Midbrain (tissue), 1 donor: ENCODE measurements around the gene SCAPER.

ENCODE experiments used
- DNase-seq: peaks from one replicate; lab custom pipeline; 2025; lab: John Stamatoyannopoulos, UW

The SCAPER gene

DNA sequence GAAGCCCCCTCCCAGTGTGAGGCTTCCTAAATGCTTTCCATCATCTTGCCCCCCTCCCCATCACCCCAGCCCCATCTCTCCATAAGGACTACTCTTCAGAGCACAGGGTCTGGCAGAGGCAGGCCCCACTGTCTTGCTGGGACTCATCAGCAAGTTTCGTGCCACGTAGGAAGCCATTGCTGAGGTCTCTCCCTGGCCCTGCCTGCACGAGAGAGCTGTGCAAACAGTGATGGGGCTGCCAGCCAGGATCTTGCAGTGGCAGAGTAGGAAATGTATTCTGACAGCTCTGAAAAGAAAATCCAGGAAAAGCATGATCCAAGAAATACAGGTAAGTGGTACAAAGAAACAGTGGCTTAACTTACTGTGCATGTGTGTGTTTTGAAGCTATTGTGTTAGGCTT lies 546.0 kb downstream of the SCAPER start:
- no peak for DNase-seq

DNA sequence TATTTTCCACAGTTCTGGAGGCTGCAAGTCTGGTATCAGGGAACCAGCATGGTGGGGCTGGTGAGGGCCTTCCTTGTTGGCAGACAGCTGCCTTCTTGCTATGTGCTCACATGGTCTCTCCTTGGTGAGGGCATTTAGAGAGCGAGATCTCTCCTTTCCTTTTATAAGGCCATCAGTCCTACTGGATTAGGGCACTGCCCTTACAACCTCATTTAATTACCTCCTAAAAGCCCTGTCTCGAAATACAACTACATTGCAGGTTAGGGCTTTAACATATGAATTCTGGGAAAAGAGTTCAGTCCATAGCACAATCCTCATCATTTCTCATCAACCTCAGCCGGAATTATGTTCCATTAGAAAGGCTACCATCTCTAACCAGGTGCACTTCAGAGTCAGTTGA lies 546.7 kb downstream of the SCAPER start:
- DNase-seq, result no peak

DNA sequence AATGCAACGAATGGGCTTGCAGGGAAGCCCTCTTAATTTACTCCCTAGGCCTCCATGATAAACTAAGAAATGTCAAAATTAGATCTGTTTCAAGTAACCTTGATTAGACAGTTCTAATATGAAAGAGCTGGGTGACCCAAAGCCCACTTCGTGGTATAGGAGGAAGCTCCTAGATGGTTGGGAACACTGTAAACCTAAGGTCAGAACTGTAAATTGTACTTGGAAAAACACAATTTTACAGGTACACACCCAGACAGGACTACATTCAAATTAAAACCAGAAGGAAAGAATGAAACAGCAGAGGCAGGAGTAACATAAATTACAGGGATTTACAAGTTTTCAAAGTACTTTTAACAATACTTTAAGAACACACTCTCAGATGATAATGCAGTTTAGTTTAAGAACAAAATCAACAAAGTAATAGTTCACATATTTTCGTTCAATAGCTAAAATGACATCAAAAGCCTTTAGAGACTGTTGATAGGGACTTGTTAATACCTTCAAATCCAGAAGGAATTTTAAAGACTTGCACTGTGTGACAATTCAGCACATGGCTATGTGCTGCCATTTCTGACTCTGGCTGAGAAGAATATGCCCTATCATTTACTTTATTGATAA lies 550.2 kb downstream of the SCAPER start:
- DNase-seq, result no peak

DNA sequence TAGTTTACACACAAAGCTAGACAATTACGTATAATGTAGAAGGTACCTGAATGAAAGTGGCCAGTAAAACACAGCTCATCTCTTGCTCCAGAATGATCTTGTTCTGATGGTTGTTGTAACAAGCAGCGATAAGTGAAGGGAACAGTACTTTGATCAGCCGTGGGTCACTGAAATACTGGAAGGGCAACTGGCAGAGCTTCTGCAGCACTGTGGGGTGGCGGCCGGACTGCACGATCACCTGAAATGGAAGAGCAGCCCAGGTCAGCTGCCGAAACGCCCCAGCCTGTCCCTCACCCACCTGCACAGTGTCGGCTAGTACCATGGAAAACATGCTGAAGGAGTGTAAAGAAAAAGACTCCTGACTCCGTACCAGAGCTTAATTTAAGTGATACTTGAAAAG lies 551.2 kb downstream of the SCAPER start:
- no peak for DNase-seq

DNA sequence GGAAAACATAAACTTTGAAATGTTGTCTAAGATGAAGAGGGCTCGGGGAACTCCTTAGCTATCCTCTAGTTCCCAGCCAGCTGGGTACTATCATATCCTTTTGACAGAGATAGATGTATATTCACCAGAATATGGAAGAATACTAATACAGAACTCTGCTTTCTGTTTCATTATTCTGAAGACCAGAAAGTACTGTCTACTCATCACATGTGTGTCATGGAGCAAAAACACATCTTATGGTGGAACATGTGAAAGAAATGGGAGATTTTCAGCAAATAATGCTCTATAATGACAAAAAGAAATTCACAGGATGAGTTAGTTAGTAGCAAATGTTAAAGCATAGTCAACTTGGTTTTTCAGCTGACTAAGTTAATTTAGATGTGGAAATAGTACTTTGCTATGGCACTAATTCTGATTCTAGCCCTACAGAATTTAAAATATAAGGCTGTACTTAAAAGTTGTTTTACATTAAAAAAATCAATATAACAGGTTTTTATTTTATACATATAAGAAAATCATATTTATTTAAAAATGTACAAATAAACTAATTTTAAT lies 552.0 kb downstream of the SCAPER start:
- no peak for DNase-seq

DNA sequence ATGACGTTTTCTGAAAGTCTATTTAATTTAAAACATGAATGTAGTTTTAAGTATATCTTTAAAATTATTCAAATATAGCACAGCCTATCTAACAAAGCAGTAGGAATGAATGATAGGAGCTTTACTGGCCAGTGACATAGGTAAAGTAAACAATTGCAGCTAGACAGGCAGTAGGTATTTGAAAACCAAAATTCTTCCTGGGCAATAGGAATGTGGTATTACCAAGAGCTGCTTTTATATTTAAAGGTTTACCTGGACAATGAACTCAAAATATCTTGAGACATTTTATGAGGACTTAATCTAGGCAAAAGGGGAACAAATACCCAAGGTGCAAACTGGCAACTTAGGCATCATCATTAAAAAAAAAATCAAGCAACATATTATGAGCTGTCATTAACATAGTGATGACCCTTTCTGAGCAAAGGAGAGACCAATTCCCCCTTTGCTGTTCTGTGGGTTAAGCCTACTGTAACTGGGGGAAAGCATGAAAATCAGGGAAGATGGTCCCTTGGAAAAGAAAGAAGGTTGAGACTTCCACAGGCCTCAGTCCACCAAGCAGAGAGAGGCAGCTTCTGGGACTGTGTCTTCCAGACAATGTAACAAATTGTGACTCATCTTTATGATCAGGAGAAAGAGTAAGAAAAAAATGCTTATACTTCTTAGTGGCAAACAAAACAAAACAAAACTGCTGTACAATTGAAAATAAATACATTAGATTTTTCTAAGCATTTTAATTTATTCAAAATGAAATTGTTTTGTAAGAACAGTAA lies 555.7 kb downstream of the SCAPER start:
- no peak for DNase-seq

DNA sequence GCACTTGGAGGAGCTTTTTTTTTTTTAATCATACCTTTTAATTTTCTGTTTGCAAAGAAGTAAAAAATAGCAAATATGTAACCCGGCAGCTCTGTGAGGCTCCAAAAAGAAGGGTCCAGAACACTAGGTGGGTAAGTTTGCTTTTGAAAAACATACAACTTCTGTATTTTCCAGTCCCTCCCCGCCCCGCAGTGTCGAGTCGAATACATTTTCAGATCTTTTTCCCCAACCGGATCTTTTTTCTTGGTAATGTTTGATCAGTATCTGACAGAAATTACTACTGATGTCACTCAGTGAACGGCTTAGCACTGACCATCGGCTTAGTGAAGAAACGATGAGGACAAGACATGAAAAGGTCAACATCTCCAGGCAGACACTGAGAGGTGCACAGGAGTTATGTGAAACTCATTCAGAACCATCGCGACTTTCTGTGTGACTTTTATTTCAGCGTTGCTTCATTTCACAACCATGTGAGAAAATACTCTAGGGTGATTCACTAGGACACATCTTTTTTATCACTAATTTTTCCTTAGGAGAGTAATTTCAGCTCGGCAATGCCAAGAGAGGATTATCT lies 557.6 kb downstream of the SCAPER start:
- DNase-seq, result no peak

DNA sequence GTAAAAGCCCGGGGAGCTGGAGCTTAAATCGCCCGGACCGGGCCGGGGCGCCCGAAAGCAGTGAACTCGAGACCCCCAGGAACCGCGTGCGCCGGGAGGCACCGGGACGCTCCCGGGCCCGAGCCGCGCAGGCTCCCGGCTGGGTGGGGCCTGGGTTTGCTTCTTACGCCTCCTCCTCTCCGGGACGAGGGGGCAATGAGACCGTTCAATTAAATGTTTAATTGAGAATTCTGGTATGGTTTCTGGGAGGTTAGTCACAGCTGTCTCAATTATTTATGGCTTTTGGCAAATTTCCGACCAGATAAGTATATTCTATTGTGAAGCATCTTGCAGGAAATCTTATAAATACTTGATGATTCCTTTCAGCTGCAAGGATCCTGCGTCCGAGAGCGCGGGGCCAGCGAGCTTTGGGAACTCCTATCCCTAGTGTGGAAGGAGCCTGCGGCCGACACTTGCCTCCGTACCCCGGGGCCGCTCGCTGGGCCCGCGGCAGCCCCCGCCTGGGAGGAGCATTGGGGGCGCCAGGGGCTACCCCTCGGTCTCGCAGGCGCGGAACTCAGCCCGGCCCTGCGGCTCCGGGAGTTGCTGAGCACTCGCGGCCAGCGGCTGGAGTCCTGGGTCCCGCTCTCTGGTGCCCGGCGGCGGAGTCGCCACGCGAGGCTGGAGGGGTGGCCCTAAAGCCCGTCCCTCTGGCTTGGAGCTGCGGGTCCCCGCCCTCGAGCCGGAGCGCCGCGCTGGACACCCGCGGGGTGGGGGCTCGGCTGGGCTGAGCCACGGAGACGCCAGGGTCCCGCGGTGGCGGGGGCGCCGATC lies 558.3 kb downstream of the SCAPER start:
- no peak for DNase-seq

DNA sequence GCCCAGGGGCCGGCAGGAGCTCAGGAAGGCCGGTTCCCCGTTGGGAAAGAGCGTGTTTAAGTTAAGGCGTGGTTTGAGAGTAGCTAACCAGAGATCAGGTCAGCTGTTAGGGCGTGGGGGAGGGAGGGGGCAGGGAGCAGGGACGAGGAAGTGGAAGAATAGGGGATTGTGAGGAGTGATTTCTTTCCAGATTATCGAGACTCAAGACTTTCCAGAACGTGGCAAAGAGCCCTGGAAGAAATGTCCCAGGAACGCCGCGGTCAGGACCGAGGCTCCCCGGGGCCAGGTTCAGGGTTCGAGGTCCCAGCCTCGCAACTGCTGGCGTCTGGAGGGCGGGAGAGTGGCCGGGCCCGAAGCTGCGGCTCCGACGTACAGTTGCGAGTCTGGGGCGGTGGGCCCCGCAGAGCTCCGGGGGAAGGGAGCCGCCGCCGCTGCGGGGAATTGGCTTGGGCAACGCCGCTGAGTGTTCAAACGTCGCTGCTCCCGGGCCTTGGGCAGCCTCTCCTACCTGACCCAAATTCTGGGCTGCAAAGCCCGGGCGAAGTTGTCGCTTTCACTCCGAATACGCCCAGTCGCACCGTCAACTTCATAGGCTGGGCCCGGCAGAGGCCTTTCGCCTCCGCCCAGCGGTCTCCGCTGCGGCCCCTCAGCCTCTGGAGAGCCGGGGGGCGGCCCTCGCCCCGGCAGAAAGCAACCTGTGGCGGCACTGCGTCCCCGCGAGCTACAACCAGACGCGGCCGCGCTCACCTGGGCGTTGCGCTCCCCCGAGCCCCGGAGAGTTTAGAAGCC lies 559.1 kb downstream of the SCAPER start:
- no peak for DNase-seq

DNA sequence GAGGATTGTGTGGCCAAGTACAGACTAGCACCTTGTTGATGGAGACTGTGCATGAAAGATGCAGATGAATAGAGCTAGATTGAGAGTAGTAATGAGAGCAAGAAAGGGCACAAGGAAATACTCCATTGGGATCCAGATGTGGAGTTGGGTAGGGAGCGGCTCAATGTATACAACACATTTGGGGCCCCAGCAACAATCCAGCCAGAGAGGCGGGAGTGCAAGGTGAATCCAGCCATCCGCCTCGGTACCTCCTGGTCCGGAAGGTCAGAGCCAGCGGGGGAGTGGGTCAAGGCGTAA lies 559.6 kb downstream of the SCAPER start:
- no peak for DNase-seq

DNA sequence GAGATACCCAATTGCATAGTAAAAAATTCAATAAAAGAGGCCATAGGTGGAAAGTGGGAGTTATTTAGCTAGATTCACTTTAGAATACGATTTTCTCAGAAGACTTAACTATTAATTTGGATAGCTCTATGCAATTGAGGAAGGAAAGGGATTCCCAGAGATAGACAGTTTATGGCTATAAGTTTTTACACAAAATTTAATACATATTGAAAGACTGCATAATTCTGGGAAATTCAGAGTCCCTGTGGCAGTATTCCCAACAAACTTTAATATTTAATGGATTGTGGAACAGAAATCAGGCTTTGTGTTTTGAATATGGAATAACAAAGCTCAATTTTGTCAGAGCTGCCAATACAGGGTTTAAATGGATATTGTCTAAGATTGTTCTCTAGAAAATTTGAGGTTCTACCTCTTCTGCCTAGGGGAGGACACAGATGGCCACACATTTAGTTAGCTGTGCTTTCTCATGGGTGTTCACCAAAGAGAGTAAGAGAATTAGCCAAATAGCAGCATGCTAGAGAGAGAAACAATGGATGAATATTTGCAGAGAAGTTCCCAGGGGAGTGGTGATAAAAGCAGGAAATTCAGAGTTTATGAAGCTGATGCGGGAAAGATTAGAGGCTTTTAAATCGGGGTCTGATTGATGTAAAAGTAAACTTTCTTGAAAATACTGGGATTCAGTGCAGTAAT lies 560.1 kb downstream of the SCAPER start:
- DNase-seq, result no peak

DNA sequence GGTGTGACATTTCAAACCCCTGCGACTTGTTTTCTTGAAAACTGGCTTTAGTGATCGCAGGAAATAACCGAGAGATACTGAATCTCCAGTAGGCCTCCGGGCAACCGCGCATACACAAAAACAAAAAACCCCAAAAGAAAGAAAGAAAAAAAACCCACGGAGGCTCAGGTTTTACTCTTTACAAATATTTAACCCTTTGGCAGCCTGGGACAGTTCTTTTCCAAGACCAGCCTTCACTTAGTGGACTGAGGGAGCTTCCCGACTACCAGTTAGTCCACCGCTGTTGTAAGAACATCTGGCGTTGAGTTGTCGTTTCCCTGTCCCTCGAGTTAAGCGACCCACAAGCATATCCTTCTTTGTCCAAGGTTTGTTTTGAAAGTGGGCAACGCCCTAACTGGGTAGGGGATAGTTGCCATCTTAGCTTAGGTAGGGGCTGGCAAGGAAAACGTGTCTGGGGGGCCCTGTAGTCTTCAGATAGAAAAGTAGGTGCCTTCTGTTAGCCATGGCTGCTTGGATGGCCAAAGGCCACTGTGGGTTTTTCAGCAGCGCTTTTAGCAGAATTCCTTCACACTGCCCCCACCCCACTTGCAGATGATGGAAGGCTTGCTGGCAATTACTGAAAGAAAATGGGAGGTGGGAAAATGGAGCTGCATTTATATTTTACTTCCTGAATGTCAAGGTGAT lies 561.7 kb downstream of the SCAPER start:
- no peak for DNase-seq

DNA sequence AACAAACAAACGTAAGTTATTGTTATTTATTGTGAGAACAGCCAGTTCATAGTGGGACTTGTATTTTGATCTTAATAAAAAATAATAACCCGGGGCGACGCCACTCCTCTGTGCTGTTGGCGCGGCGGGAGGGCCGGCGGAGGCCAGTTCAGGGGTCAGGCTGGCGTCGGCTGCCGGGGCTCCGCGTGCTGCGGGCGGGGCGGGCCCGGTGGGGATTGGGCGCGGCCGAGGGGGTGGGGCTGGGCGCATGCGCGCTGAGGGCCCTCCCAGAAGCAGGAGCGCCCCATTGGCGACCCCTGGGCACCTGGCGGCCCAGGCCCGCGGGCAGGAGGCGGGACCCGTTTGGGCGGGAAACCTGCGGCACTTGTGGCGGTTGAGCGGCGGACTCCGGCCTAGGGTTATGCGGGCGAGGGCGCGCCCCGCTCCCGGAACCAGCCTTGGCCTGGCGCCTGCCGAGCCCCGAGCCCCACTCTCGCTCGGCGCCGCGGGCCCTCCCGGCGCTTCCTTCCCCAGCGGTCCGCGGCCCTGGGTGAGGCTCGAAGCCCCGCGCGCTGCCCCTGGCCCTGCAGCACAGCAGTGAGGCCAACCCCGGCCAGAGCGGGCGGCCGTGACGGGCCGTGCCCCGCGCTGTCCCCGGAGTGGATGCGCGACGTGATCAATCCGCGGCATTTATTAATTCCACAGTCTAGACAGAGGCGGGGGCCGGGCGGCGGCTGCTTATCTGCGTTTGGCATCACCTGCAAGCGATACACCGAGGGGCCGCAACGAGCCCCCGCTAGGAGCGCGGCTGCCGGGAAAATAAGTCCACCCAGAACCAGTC lies 562.5 kb downstream of the SCAPER start:
- DNase-seq, result no peak

DNA sequence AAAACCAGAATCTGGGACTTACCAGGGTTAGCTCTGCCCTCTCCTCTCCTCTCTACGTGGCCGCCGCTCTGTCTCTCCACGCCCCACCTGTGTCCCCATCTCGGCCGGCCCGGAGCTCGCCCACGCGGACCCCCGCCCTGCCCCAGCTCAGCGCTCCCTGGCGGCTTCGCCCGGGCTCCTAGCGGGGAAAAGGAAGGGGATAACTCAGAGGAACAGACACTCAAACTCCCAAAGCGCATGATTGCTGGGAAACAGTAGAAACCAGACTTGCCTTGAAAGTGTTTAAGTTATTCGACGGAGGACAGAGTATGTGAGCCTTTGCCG lies 563.1 kb downstream of the SCAPER start:
- DNase-seq, result no peak

DNA sequence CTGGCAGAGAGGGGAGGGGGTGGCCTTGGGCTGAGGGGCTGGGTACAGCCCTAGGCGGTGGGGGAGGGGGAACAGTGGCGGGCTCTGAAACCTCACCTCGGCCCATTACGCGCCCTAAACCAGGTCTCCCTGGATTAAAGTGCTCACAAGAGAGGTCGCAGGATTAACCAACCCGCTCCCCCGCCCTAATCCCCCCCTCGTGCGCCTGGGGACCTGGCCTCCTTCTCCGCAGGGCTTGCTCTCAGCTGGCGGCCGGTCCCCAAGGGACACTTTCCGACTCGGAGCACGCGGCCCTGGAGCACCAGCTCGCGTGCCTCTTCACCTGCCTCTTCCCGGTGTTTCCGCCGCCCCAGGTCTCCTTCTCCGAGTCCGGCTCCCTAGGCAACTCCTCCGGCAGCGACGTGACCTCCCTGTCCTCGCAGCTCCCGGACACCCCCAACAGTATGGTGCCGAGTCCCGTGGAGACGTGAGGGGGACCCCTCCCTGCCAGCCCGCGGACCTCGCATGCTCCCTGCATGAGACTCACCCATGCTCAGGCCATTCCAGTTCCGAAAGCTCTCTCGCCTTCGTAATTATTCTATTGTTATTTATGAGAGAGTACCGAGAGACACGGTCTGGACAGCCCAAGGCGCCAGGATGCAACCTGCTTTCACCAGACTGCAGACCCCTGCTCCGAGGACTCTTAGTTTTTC lies 563.6 kb downstream of the SCAPER start:
- no peak for DNase-seq

DNA sequence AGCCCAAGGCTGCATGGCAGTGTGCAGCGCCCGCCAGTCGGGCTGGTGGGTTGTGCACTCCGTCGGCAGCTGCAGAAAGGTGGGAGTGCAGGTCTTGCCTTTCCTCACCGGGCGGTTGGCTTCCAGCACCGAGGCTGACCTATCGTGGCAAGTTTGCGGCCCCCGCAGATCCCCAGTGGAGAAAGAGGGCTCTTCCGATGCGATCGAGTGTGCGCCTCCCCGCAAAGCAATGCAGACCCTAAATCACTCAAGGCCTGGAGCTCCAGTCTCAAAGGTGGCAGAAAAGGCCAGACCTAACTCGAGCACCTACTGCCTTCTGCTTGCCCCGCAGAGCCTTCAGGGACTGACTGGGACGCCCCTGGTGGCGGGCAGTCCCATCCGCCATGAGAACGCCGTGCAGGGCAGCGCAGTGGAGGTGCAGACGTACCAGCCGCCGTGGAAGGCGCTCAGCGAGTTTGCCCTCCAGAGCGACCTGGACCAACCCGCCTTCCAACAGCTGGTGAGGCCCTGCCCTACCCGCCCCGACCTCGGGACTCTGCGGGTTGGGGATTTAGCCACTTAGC lies 564.3 kb downstream of the SCAPER start:
- no peak for DNase-seq

DNA sequence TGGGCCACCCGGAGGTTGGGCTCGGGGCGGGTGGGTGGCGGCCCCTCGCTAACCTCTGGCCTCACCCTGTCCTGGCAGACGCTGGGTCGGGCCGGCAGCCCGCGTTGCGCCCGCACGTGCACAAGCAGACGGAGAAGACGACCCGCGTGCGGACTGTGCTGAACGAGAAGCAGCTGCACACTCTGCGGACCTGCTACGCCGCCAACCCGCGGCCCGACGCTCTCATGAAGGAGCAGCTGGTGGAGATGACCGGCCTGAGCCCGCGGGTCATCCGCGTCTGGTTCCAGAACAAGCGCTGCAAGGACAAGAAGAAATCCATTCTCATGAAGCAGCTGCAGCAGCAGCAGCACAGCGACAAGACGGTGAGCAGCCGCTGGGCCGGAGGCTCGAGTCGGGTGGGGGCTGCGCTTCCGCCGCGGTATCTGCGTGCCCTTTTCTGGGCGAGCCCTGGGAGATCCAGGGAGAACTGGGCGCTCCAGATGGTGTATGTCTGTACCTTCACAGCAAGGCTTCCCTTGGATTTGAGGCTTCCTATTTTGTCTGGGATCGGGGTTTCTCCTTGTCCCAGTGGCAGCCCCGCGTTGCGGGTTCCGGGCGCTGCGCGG lies 564.8 kb downstream of the SCAPER start:
- no peak for DNase-seq
